Suprapubic skin (tissue), 4 donors: ENCODE measurements around the gene EZR.
"Not testable (repeated sequence)": the region's sequence is repeated elsewhere in the genome, so short reads cannot be mapped to it uniquely, and the experiment has no call there.

ENCODE experiments used
- EP300 ChIP-seq: sonication (generic); formaldehyde crosslinking; IDR thresholded peaks from one replicate; pipeline ENCODE4 v1.6.1; 2017; ENCODE audit warnings: antibody characterized with exemption
- POLR2A ChIP-seq, 2 donors: fragments of 450-650 bp; IDR thresholded peaks; one replicate each; pipeline ENCODE4 v1.6.1; 2017; ENCODE audit warnings: antibody characterized with exemption in 2 of 2, mild to moderate bottlenecking in 2 of 2, moderate library complexity in 2 of 2
- POLR2AphosphoS5 ChIP-seq, 3 donors: sonication (generic); formaldehyde crosslinking; IDR thresholded peaks; one replicate each; pipeline ENCODE4 v1.6.1; 2017; ENCODE audit warnings: antibody characterized with exemption in 3 of 3
- TF ChIP-seq, protein P1 (sequence below), 2 donors: fragments of 200-600 bp in 1 of 2; fragments of 450-650 bp in 1 of 2; sonication (generic) in 1 of 2; IDR thresholded peaks; one replicate each; pipeline ENCODE4 v1.5.1; 2016 to 2019; ENCODE audit warnings: antibody characterized with exemption in 2 of 2, mild to moderate bottlenecking in 1 of 2, moderate library complexity in 1 of 2

DNA sequence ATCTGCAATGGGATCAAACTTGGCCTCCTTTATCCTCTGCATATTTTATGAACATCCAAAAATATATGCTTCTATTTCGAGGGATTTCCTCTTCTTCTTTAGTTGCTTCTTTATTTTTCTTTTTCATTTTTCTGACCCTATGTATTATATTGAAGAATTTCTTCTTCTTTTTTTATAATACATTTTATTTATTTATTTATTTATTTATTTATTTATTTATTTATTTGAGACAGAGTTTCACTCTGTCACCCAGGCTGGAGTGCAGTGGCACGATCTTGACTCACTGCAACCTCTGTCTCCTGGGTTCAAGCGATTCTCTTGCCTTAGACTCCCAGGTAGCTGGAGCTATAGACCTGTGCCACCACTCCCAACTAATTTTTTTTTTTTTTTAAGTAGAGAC lies 19.6 kb upstream of the EZR start:
- TF ChIP-seq, protein P1, sequence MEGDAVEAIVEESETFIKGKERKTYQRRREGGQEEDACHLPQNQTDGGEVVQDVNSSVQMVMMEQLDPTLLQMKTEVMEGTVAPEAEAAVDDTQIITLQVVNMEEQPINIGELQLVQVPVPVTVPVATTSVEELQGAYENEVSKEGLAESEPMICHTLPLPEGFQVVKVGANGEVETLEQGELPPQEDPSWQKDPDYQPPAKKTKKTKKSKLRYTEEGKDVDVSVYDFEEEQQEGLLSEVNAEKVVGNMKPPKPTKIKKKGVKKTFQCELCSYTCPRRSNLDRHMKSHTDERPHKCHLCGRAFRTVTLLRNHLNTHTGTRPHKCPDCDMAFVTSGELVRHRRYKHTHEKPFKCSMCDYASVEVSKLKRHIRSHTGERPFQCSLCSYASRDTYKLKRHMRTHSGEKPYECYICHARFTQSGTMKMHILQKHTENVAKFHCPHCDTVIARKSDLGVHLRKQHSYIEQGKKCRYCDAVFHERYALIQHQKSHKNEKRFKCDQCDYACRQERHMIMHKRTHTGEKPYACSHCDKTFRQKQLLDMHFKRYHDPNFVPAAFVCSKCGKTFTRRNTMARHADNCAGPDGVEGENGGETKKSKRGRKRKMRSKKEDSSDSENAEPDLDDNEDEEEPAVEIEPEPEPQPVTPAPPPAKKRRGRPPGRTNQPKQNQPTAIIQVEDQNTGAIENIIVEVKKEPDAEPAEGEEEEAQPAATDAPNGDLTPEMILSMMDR (IDR thresholded peaks at IDR 0.05), result not testable (repeated sequence)
- TF ChIP-seq POLR2AphosphoS5 (IDR thresholded peaks at IDR 0.05); POLR2A (IDR thresholded peaks at IDR 0.05); EP300: not testable (repeated sequence)
